Suprapubic skin (tissue), 4 donors: ENCODE results near the gene GAS7.

Source experiments
- CTCF ChIP-seq, 2 donors: fragments of 200-600 bp in 1 of 2; fragments of 450-650 bp in 1 of 2; sonication (generic) in 1 of 2; IDR thresholded peaks; one replicate each; pipeline ENCODE4 v1.5.1; 2016 to 2019; ENCODE audit warnings: antibody characterized with exemption in 2 of 2, mild to moderate bottlenecking in 1 of 2, moderate library complexity in 1 of 2
- EP300 ChIP-seq: sonication (generic); formaldehyde crosslinking; IDR thresholded peaks from one replicate; pipeline ENCODE4 v1.6.1; 2017; ENCODE audit warnings: antibody characterized with exemption
- POLR2AphosphoS5 ChIP-seq, 3 donors: sonication (generic); formaldehyde crosslinking; IDR thresholded peaks; one replicate each; pipeline ENCODE4 v1.6.1; 2017; ENCODE audit warnings: antibody characterized with exemption in 3 of 3

GRCh38 chr17:10200645-10201044 is 2.2 kb upstream of the GAS7 start:
- no peak for TF ChIP-seq CTCF (IDR thresholded peaks at IDR 0.05)
- no peak for TF ChIP-seq POLR2AphosphoS5 (IDR thresholded peaks at IDR 0.05)
- TF ChIP-seq EP300 = no peak
